MM.1S (cell line): Measurements from ENCODE around the gene AMMECR1L.

ENCODE experiments used
- CTCF ChIP-seq: fragments of 300-600 bp; sonication (generic); IDR thresholded peaks from 2 replicates; pipeline ENCODE4 v1.5.1; 2016; ENCODE audit warnings: antibody characterized with exemption, low read length, mixed read lengths
- EZH2 ChIP-seq: fragments of 300-600 bp; sonication (generic); optimal IDR thresholded peaks from 2 replicates; pipeline ENCODE3; 2017; ENCODE audit warnings: low read depth, mild to moderate bottlenecking, antibody characterized with exemption, low read length, mixed read lengths
- EZH2phosphoT487 ChIP-seq: fragments of 300-600 bp; sonication (generic); IDR thresholded peaks from 2 replicates; pipeline ENCODE4 v1.6.1; 2018; ENCODE audit warnings: antibody characterized with exemption, low read length

- TF ChIP-seq CTCF: no peak
- no peak for TF ChIP-seq EZH2
- TF ChIP-seq EZH2phosphoT487: no peak
Observed at GRCh38 chr2:127879899-127880298, 5.9 kb downstream of the AMMECR1L start.
